ENCODE measurements around the gene NBPF1.
A peak's percentile ranks its signal among the peaks of the same experiment; 100 is the strongest.
"Not testable (repeated sequence)": the region's sequence is repeated elsewhere in the genome, so short reads cannot be mapped to it uniquely, and the experiment has no call there.

The NBPF1 gene

DNA sequence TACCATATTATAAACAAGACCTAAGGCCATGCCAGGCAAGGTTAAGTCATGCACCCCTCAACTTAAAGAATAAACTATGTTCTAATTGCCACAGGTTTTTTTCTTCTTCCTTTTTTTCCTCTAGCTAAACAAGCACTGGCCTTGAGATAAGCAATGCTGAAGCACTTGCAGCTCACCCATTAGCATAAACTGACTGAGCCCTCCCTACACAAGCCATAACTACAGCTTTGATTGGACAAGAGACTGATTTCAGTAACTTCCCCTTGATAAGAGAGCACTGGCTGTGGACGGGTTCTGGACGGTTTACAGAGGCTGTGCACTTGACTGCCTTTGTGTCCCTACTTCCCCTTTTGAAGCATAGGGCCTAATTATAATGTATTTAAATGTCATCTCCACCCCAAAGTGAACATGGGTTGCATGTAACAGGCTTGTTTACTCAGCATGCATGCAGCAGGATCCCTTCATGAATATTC, 72.9 kb downstream of the NBPF1 start:
- DNase-seq, result not testable (repeated sequence)

DNA sequence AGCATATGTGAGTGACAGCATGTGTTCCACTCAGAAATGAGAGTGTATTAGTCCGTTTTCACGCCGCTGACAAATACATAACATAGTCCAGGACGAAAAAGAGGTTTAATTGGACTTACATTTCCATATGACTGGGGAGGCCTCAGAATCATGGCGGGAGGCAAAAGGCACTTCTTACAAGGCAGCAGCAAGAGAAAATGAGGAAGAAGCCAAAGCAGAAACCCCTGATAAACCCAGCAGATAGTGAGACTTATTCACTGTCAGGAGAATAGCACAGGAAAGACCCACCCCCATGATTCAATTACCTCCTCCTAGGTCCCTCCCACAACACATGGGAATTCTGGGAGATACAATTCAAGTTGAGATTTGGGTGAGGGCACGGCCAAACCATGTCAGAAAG, 75.8 kb downstream of the NBPF1 start:
- not testable (repeated sequence) for DNase-seq

DNA sequence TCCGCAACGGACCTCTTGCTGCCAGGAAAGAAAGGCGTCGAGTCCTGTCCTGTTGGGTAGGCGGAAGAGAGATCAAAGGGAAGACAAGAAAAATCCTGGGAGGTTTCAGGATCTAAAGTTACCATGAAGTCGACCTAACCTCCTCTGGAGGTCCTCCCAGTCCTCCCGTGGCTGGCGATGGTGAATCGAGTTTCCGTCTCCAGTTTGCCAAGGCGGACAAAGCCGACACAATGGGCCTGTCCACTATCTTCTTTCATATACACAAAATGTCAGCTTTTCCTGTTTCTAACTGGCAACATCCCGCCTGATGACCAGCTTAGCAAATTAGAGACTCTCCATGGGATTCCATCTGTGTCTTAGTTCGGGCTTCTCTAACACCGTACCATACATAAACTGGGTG, 76.6 kb downstream of the NBPF1 start:
- not testable (repeated sequence) for DNase-seq

DNA sequence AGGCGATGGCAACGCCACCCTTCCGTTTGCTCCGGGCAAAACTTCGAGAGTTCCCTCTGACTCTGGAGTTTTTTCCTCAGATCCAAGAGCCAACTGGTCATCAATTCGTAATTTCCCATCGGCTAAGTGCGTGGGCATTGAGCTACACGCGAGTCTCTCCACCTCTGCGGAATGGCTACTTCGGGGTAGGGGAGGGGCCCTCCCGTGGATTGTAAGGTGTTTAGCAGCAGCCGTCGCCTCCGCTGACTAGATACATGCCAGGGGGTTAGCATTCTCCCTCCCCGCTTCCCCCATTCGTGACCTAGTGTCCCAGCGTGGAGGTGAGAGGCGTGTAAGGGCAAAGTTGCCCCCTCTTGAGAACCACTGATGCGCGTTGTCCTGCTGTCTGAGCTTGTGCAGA, 77.5 kb downstream of the NBPF1 start:
- DNase-seq, result not testable (repeated sequence)

DNA sequence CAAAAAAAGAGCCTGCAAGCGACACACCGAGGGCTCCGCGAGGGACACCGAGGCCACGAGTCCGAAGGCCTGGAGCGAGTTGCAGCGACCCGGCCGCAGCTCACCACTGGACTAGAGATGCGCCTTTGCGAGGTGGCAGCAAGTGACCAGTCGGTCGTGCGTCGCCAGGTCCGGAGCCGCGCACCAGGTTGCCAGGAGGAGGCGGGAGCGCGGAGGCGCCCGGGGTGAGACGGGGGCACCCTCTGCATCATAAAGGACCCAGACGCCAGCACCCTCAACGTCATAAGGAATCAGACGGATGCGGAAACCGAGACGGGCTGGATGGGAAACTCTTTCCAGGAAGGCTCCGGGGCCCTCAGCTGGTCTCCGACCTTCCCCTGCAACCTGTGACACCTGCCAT, 77.9 kb downstream of the NBPF1 start:
- DNase-seq, result not testable (repeated sequence)

DNA sequence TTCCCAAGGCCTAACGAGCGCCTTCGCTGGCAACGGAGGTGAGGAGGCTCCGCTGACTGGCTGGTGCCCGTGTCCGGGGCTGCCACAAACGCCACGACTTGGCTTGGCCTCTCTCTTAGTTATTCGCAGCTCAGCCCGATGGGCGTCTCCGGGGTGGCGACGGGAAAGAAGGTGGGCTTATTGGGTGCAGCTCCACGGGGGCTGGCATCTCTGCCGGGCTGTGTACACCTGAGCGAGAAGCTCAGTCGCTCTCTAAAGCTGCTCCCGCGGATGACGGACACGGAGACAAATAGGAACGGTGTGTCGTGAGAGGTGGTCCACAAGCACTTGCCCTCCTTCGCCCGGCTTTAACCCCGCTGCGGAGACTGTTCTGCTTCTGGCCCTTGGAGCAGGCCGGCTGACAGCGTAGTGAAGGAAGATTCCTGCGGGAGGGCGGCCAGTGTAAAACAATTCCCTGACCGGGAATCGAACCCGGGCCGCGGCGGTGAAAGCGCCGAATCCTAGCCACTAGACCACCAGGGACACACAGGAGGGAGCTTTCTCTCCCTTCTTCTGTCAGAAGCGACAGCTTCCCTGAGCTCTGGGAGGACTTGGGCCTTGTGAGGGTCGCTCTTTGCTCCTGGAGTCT, 78.4 kb downstream of the NBPF1 start:
- not testable (repeated sequence) for DNase-seq

DNA sequence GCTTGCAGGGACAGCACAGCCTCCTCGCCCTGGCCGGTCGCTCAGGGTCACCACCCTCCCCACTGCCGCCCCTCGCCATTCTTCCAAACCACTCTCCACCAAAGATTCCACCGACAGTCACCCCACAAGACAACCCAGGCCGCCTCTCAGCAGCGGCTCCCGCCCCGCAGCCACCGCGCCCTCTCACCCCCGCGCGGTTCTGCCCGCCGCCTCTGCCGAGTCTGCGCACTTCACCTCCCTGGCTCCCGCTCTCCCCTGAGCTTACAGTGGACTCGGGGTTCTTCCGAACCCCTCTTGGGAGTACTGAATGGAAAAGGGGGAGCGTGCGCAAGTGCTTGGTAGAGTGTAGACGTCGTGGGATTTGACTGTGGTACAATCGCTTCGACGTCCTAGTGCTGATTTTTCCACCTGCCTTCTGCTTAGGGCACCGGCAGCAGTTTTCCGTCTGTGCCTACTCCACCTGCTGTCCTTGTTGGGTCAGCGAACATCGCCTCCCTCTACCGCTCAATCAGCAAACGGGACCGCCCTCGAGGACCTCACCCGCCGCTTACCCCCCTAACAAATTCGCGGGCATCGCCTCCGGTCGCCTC, 79.0 kb downstream of the NBPF1 start:
- DNase-seq, result not testable (repeated sequence)

DNA sequence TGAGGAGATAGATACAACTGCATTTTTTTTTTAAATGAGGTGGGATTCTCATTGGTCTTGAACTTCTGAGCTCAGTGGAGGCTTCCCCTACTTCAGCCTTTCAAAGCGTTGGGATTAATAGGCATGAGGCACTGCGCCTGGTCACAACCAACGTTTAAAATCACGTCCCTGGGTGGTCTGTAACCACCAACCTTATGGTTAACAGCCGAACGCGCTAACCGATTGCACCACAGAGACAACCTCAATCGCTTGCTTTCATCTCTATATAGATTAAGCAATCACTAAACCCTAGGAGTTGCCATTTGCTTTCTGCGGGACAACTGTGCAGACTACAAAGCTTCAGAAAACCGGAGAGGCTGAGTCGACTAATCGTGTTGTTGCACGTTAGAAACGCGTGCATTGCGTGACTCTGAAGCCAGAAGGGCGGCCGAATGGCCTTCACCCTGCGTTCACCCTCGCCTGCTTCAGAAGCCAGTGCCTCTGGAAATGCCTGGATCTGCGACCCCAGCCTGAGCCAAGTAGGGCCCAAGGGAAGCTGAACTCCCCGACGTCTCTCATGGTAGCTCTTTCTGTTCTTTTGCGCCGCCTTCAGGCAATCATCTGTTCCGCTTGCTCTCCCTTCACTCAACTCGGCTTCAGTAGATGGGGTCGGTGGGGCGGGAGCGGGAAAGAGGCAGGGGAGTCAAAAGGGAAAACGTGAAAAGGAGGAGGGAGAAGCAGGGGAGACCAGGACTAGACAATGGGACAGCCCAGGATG, 81.0 kb downstream of the NBPF1 start:
- DNase-seq, result not testable (repeated sequence)

DNA sequence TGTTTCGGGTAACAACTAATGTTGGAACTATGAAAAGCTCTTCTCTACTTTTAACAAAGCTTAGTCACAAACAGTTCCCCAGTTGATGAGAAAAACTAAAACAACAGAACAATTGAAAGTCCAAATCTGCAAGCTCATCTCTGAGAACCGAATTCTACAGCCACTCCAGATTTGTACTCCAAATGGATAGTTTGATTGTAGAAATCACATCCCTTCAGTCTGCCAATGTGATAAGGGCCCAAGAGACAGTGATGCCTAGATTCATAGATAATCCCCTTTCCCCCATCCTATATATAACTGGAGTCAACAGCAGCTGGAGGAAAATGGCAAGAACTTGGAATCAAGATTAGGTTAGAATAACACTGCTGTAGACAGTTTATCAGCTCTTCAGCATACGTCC, 85.0 kb downstream of the NBPF1 start:
- not testable (repeated sequence) for DNase-seq

DNA sequence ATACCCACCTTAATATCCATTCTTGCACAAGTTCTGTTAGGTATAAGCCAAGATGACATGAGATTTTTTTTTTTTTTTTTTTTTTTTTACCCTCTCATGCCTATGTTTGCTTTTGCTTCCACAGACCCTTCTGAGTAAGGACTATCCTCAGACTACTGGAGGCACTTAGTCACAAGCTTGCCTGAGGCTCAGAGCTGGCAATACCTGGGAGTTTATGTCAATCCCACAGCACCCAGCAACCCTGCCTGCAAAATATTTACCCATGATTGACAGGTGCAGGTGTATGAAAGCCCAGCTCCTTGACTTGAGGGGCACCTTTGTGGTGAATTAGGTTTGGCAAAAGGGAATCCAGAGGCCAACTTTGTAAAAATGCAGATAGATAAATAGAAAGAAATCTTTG, 87.6 kb downstream of the NBPF1 start:
- not testable (repeated sequence) for DNase-seq

DNA sequence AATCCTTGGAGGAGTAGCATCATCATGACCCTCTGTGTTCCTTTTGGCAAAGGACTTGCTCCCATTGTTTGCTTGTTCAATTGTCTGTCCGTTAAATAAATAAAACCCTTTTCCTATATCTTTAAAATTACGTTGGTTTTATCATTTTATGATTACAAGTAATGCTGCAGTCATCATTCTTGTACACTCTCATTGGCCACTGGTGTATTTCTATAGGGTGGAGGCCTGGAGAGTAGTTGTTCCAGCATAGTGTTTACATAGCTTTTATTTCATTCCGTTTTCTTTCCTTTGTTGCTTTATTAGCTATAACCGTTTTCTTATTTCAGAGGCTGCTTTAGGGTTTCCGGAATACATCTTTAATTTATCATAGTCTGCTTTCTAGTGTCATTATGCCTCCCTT, 91.7 kb downstream of the NBPF1 start:
- not testable (repeated sequence) for DNase-seq

DNA sequence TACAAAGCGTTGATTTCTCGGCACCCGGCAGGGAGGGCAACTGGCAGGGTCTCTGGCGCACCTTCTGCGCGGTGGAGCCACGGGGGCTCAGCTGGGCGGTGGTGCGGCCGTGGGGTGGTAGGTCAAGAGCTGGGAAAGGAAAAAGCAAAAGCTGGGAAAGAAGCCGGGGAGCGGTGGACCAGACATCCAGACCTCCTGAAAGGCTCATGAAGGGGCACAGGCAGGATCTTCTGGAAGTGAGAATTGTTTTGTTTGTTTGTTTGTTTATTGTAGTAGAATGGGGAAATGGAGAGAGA, 92.1 kb downstream of the NBPF1 start:
- no peak for DNase-seq

DNA sequence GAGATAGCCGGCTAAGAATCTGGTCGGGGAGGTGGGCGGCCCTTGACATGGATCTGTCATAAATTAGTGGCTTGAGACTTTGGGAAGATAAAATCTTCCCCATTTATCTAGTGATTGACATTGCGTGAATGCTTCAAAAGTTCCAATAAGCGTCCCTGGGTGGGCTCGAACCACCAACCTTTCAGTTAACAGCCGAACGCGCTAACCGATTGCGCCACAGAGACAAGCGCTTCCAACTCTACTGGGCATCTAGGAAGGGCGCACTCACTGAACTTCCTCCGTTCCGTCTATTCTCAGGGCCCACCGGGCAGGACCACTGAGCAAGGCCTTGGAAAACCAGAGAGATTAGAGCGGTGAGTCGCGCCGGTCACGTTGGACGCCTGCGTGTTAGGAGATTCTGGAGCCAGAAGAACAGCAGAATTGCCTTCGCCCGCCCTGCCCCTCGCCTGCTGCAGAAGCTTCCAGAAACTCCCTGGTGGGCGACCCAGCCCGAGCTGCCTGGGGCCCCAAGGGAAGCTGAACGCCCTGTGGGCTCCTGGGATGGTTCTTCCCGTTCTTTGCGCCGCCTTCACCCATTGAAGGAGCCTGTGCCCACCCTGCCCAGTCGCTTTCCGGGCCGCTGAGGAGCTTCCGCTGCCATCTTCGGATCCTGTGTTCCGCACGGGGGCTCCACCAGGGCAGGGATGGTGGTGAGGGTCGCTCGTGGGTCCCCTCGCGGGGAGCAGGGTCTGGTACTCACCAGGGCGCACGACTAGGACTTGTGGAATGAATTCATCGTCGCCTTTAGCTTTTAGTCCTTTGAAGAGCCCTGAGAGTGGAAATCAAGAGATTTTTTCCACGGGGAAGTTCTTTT, 92.7 kb downstream of the NBPF1 start:
- DNase-seq, result not testable (repeated sequence)

DNA sequence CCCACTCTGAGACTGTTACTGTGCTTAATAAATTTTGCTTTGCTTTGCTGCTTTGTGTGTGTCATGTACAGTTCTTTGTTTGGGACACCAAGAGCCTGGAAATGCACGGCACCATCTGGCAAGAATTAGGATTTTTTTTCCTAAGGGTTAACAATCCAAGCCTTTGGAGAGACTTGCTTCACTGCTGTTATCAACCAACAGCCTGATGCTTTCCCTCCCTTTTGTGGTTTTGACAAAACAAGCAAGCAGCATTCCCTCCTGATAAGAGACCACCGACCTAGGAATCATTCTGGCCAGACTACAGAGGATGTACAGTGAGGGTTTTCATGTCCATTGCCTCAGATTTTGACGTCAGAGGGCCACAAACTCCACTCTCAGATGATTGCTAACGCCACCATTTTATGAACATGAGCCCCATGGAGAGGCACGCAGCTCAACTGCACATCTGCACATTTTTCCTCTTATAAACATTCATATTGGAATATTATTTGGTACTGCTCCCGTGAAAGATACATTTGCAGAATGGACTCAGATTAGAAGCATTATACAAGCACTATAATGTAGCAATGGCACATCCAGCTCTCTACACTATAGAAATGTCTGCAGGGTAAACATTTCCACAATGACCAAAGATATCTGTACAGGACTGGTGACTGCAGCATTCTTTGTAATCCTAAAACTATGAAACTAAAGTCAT, 94.0 kb downstream of the NBPF1 start:
- peak; percentile 61 for DNase-seq

DNA sequence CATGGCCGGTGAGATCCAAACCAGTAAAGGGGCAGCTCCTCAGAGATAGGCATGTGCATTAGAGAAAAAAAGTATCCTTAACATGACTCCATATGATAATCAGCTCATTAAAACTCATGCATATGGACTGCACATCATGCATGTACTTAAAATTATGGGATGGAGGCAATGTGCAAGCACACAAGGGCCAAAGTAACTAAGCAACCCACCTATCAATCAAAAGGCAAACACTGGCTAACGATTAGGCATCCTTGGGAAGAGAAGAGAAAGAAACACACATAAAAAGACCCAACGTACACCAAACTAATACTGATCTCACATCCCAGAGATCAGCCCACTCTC, 94.5 kb downstream of the NBPF1 start:
- DNase-seq, result peak; percentile 51

DNA sequence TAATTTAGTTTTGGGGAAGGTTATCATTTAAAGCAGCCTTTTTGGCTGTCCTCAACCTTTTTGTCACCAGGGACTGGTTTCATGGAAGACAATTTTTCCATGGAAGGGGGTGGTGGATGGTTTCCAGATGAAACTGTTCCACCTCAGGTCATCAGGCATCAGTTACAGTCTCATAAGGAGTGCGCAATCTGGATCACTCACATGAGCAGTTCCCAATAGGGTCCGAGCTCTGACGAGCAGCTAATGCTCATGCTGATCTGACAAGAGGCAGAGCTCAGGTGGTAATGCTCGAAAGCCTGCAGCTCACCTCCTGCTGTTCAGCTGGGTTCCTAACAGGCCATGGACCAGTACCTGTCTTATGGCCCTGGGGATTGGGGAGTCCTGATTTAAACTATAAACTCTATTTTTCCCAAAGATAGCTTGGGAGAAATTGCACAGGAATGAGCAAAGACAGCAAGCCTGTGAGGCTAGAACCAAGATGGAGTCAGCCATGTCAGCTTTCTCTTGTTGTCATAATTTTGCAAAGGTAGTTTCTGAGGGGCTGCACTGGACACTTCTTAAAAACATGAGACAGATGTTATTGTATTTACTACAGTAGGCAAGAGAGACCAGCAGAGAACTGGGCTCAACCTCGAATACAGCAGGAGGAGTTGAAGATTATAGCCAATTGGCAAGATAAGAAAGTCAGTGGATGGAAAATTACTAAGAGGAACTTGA, 96.5 kb downstream of the NBPF1 start:
- not testable (repeated sequence) for DNase-seq

DNA sequence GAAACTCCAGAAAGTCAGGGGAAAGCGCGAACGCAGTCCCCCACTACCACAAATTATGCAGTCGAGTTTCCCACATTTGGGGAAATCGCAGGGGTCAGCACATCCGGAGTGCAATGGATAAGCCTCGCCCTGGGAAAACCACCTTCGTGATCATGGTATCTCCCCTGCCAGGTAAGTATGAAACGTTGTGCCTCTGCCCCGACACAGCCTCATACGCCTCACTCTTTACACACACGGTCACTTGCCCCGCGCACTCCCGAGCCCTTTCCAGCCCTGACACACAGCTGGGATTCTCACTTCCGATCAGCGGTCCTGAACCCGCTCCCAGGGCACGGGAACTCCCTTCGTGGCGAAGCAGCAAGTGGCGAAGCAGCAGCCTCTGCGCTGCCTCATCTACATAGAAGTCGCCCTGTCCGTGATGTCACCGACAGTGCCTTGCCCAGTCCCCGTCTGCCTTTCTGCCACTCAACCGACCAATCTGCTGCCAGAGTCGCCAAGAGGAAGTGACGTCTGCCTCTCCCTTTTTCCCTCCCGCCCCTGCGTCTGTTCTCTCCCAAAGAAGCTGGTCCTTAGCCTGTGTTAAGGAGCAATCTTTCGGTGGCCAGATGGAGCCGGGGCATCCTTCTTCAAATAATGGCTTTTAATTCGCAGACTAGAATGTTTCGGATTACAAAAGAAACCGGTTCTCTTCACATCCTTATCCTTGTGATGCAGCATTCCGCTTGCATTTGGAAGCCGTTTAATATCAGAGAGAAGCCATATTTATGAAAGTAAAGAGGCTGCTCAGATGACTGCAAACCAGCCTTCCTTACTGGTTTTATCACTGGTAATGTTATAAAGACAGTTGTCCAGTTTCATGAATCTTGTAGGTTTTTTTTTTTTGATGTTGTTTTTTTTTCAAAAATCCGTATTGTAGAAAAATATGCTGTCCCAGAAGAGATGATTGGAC, 99.0 kb downstream of the NBPF1 start, which contains the start of gene RNU1-1:
RNU1-1 (minus strand) TSS at position 179 of the 949 bp plus-strand sequence.
- peak; percentile 95 for DNase-seq

DNA sequence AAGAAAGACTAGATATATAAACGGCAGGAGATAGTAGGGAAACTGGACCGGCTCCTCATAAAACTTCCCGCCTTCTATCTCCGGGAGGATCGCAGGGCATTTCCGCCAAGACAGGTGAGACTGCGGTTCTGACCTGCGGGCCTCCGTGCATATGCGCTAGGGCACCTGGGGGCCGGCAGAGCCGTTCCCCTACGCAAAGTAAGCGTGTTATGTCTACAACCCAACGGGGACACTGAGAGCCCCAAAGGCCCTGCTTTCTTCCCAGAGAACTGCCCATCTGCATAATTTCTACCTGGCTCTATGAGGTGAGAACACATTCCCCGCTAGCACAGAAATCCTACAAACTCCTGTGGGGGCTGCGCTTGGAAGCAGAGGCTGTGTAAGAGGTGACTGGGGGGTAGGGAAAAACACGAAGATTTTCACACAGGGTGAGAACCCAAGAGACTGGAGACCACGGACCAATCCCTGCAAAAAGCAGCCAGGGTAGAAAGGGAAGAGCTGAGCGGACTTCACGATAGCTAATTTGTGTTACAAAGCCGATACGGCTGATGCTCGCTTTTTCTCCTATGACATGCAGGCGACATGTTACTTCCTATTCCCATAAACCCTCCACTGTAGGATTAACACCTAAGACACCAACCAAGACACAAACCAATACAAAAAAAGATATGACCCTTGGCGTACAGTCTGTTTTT, 99.8 kb downstream of the NBPF1 start:
- DNase-seq, result peak; percentile 98

DNA sequence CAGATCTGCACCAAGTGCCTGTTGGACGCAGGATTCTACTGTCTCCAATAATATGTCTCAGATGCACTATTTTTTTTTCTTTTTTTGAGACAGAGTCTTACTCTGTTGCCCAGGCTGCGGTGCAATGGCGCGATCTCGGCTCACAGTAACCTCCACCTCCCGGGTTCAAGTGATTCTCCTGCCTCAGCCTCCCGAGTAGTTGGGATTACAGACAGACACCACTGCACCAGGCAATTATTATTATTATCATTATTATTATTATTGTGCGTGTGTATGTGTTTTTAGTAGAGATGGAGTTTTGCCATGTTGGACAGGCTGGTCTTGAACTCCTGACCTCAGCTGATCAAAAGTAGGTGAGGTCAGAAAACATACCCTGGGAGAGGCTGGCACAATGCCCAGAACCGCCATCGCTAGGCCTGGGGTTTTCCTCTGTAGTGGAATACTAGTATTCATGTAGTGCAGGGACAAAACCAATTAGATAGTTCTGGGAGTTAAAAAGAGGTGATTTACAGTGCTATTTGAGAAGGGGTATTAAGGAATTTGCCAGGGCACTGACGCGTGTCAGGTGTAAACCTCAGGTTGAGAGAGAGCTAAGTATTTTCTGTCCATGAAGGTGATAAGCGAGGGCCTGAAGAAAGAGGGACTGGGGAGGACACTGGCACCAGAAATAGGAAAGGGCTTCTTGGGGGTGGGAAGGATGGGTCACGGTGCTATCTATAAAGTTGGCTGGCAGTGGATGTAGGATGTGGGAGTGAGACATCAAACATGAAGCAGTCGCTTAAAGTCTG, 100.5 kb downstream of the NBPF1 start:
- DNase-seq, result peak; percentile 60

Measured in NCI-H82 (cell line).